Activated CD4-positive, alpha-beta memory T cell treated with anti-CD3 and anti-CD28 coated beads, Interleukin-2, amount 10 ng/mL, durations not matched to agents 7 days and 5 days (primary cell): ENCODE measurements around the gene TMEM52. TPM values are rescaled to one million over a fixed set of nuclear protein-coding genes. Genes with fewer than 3 reads are reported as not detected.

Source experiments
- CTCF ChIA-PET: fragments of 350-600 bp; sonication (Branson Sonifier 250); formaldehyde crosslinking; loops from one replicate; lab custom pipeline; 2021; ENCODE audit warnings: antibody characterized with exemption, inconsistent platforms; lab: Charles Lee
- POLR2A ChIA-PET: fragments of 350-600 bp; sonication (Branson Sonifier 250); formaldehyde crosslinking; loops from one replicate; lab custom pipeline; 2021; ENCODE audit warnings: antibody characterized with exemption; lab: Charles Lee
- DNase-seq: peaks from one replicate; pipeline ENCODE4 v3.0.0-alpha.2; 2020
- H3K27ac Mint-ChIP-seq: one replicate; pipeline ENCODE4 v1.8.0; 2021; ENCODE audit warnings: mild to moderate bottlenecking, mixed read lengths
- H3K27me3 Mint-ChIP-seq: one replicate; pipeline ENCODE4 v1.8.0; 2021; ENCODE audit warnings: mixed read lengths
- H3K36me3 Mint-ChIP-seq: one replicate; pipeline ENCODE4 v1.8.0; 2021; ENCODE audit warnings: low read depth, mixed read lengths
- H3K4me1 Mint-ChIP-seq: one replicate; pipeline ENCODE4 v1.8.0; 2021; ENCODE audit warnings: mixed read lengths
- H3K4me3 Mint-ChIP-seq: one replicate; pipeline ENCODE4 v1.8.0; 2021; ENCODE audit warnings: mild to moderate bottlenecking, mixed read lengths
- H3K9me3 Mint-ChIP-seq: one replicate; pipeline ENCODE4 v1.8.0; 2021; ENCODE audit warnings: mixed read lengths
- total RNA-seq, 2 experiments: library from RNA; stranded (reverse); gene quantifications; one replicate each; pipeline ENCODE4 v1.2.3, GENCODE V29; 2021

TMEM52 gene
- total RNA-seq, 2 experiments from 2014 or later, result not detected

- Mint-ChIP-seq H3K4me1 (peaks cover 14% of the 10 kb centered on the region), H3K4me3 (no peak overlapping the region), H3K36me3 (no peaks in the 10 kb centered on the region), H3K9me3 (no peaks in the 10 kb centered on the region), H3K27me3 (peaks cover 3% of the 10 kb centered on the region), H3K27ac (no peak overlapping the region)
- ChIA-PET POLR2A (interaction anchor here (1.1 kb wide), 1 partner anchor 67 kb away, joined by 4 read pairs; no protein-coding TSS in a partner anchor), CTCF (no interaction called here)
- no peak for DNase-seq
Observed at GRCh38 chr1:1911350-1912041, 7.6 kb downstream of the TMEM52 start.

- Mint-ChIP-seq H3K9me3 (no peaks in the 10 kb centered on the region), H3K36me3 (no peaks in the 10 kb centered on the region), H3K27ac (no peak overlapping the region), H3K4me3 (peak overlapping the region; percentile 75), H3K4me1 (peaks cover 18% of the 10 kb centered on the region), H3K27me3 (peaks cover 3% of the 10 kb centered on the region)
- POLR2A ChIA-PET, result interaction anchor here (0.6 to 1.1 kb wide), 2 partner anchors 67 to 139 kb away, joined by 4 read pairs; no protein-coding TSS in a partner anchor
- no peak for DNase-seq
- CTCF ChIA-PET, result interaction anchor here (2.3 kb wide), 1 partner anchor 24 kb away, joined by 12 read pairs; no protein-coding TSS in a partner anchor
Observed at GRCh38 chr1:1910651-1911331, 8.3 kb downstream of the TMEM52 start.

- Mint-ChIP-seq H3K36me3 (no peaks in the 10 kb centered on the region), H3K4me3 (peak overlapping the region; percentile 75), H3K9me3 (no peaks in the 10 kb centered on the region), H3K27ac (peak overlapping the region; percentile 9), H3K4me1 (peaks cover 18% of the 10 kb centered on the region), H3K27me3 (peaks cover 3% of the 10 kb centered on the region)
- ChIA-PET CTCF (interaction anchor here (1.0 to 3.5 kb wide), 6 partner anchors 10 to 135 kb away, joined by 3 to 35 read pairs (median 10); partner anchors contain the start of genes NADK and TMEM52), POLR2A (interaction anchor here (0.9 to 3.1 kb wide), 8 partner anchors 10 to 472 kb away, joined by 3 to 22 read pairs (median 8); partner anchors contain the start of genes MIB2, NADK and TMEM52)
- no peak for DNase-seq
Observed at GRCh38 chr1:1910033-1910465, 9.0 kb downstream of the TMEM52 start.

GRCh38 chr1:1908506-1908791 is 10.6 kb downstream of the TMEM52 start:
- no peak for DNase-seq
- Mint-ChIP-seq H3K4me1 (peaks cover 18% of the 10 kb centered on the region), H3K4me3 (peak overlapping the region; percentile 67), H3K9me3 (no peaks in the 10 kb centered on the region), H3K36me3 (no peaks in the 10 kb centered on the region), H3K27me3 (no peaks in the 10 kb centered on the region), H3K27ac (peak overlapping the region; percentile 35)
- ChIA-PET CTCF (interaction anchor here (0.8 to 3.5 kb wide), 19 partner anchors 10 to 618 kb away, joined by 3 to 35 read pairs (median 5); partner anchors contain the start of genes MORN1, NADK, PANK4 and RER1), POLR2A (interaction anchor here (0.6 to 3.1 kb wide), 12 partner anchors 10 to 132 kb away, joined by 3 to 22 read pairs (median 6); partner anchors contain the start of genes NADK and TMEM52)

- Mint-ChIP-seq H3K9me3 (no peaks in the 10 kb centered on the region), H3K4me1 (peaks cover 18% of the 10 kb centered on the region), H3K27ac (no peak overlapping the region), H3K27me3 (no peaks in the 10 kb centered on the region), H3K36me3 (no peaks in the 10 kb centered on the region), H3K4me3 (peak overlapping the region; percentile 46)
- no peak for DNase-seq
- ChIA-PET POLR2A (interaction anchor here (3.0 to 3.1 kb wide), 2 partner anchors 9 to 128 kb away, joined by 20 to 22 read pairs; partner anchors contain the start of gene NADK), CTCF (interaction anchor here (1.5 to 3.5 kb wide), 6 partner anchors 9 to 129 kb away, joined by 3 to 35 read pairs (median 7); partner anchors contain the start of gene NADK)
Observed at GRCh38 chr1:1907098-1907736, 11.9 kb downstream of the TMEM52 start.

- Mint-ChIP-seq H3K36me3 (no peaks in the 10 kb centered on the region), H3K9me3 (no peaks in the 10 kb centered on the region), H3K27me3 (no peaks in the 10 kb centered on the region), H3K27ac (peak overlapping the region; percentile 31), H3K4me3 (peak overlapping the region; percentile 17), H3K4me1 (peaks cover 18% of the 10 kb centered on the region)
- CTCF ChIA-PET, result interaction anchor here (0.6 to 3.5 kb wide), 28 partner anchors 8 to 336 kb away, joined by 3 to 35 read pairs (median 4); partner anchors contain the start of gene NADK
- peak; percentile 72 for DNase-seq
- POLR2A ChIA-PET, result interaction anchor here (0.9 to 3.0 kb wide), 3 partner anchors 12 to 126 kb away, joined by 3 to 10 read pairs (median 5); no protein-coding TSS in a partner anchor
Observed at GRCh38 chr1:1906185-1907097, 12.6 kb downstream of the TMEM52 start.

- Mint-ChIP-seq H3K27ac (no peak overlapping the region), H3K27me3 (no peaks in the 10 kb centered on the region), H3K4me3 (no peak overlapping the region), H3K4me1 (peaks cover 11% of the 10 kb centered on the region), H3K9me3 (no peaks in the 10 kb centered on the region), H3K36me3 (no peaks in the 10 kb centered on the region)
- CTCF ChIA-PET, result no interaction called here
- DNase-seq, result no peak
- POLR2A ChIA-PET, result no interaction called here
Observed at GRCh38 chr1:1903224-1903623, 15.9 kb downstream of the TMEM52 start.

- H3K36me3 Mint-ChIP-seq, result no peaks in the 10 kb centered on the region
- no peak overlapping the region for H3K27ac Mint-ChIP-seq
- no peak for DNase-seq
Observed at GRCh38 chr1:1901641-1902294, 17.3 kb downstream of the TMEM52 start.

GRCh38 chr1:1900883-1901640 is 18.0 kb downstream of the TMEM52 start:
- Mint-ChIP-seq H3K9me3 (no peaks in the 10 kb centered on the region), H3K4me1 (peaks cover 8% of the 10 kb centered on the region), H3K27me3 (peaks cover 1% of the 10 kb centered on the region), H3K4me3 (no peak overlapping the region), H3K36me3 (no peaks in the 10 kb centered on the region), H3K27ac (no peak overlapping the region)
- no peak for DNase-seq
- CTCF ChIA-PET, result interaction anchor here (1.1 to 5.2 kb wide), 4 partner anchors 7 to 132 kb away, joined by 3 to 30 read pairs (median 4); no protein-coding TSS in a partner anchor
- POLR2A ChIA-PET, result interaction anchor here (1.0 to 2.1 kb wide), 4 partner anchors 9 to 119 kb away, joined by 3 to 8 read pairs (median 4); no protein-coding TSS in a partner anchor

More at GRCh38 chr1:1901641-1902294, 17.3 kb downstream of the TMEM52 start:
- Mint-ChIP-seq H3K4me1 (peaks cover 10% of the 10 kb centered on the region), H3K4me3 (no peak overlapping the region), H3K27me3 (no peaks in the 10 kb centered on the region), H3K9me3 (no peaks in the 10 kb centered on the region)
- ChIA-PET CTCF (interaction anchor here (1.7 kb wide), 1 partner anchor 122 kb away, joined by 5 read pairs; no protein-coding TSS in a partner anchor), POLR2A (interaction anchor here (1.0 to 2.1 kb wide), 4 partner anchors 10 to 120 kb away, joined by 3 to 8 read pairs (median 4); no protein-coding TSS in a partner anchor)

- ChIA-PET CTCF (interaction anchor here (1.1 to 5.2 kb wide), 2 partner anchors 8 to 131 kb away, joined by 3 to 30 read pairs; no protein-coding TSS in a partner anchor), POLR2A (interaction anchor here (3.9 kb wide), 1 partner anchor 9 kb away, joined by 20 read pairs; no protein-coding TSS in a partner anchor)
- DNase-seq, result no peak
- no peaks in the 10 kb centered on the region for H3K9me3 Mint-ChIP-seq
- no peak overlapping the region for H3K27ac Mint-ChIP-seq
- H3K36me3 Mint-ChIP-seq, result no peaks in the 10 kb centered on the region
- H3K27me3 Mint-ChIP-seq, result peaks cover 6% of the 10 kb centered on the region
- peaks cover 14% of the 10 kb centered on the region for H3K4me1 Mint-ChIP-seq
- H3K4me3 Mint-ChIP-seq, result no peak overlapping the region
Observed at GRCh38 chr1:1899967-1900327, 19.1 kb downstream of the TMEM52 start.
